CD4-positive, alpha-beta T cell treated with Interferon alpha-2 for 1 hour (primary cell): ENCODE results near the gene MEGF11.

Experiments
- DNase-seq, 2 donors: peaks; one replicate each; pipeline ENCODE4 v3.0.0-alpha.2; 2020 to 2022

MEGF11 gene

GRCh38 chr15:66212563-66212921, 41.0 kb downstream of the MEGF11 start:
- DNase-seq: no peak

GRCh38 chr15:66211670-66212562, 41.6 kb downstream of the MEGF11 start:
- DNase-seq: no peak

GRCh38 chr15:66210684-66211083, 42.9 kb downstream of the MEGF11 start:
- no peak for DNase-seq

GRCh38 chr15:66198757-66199156, 54.8 kb downstream of the MEGF11 start:
- no peak for DNase-seq

- DNase-seq: no peak
Observed at GRCh38 chr15:66196602-66197001, 56.9 kb downstream of the MEGF11 start.

GRCh38 chr15:66195621-66196230, 57.8 kb downstream of the MEGF11 start:
- DNase-seq: no peak

- DNase-seq: no peak
Observed at GRCh38 chr15:66193066-66193465, 60.5 kb downstream of the MEGF11 start.

GRCh38 chr15:66190746-66191145, 62.8 kb downstream of the MEGF11 start:
- DNase-seq: no peak

- no peak for DNase-seq
Observed at GRCh38 chr15:66189291-66189690, 64.3 kb downstream of the MEGF11 start.

GRCh38 chr15:66188464-66188863, 65.1 kb downstream of the MEGF11 start:
- DNase-seq: no peak

GRCh38 chr15:66187271-66187670, 66.3 kb downstream of the MEGF11 start:
- DNase-seq: no peak

- DNase-seq: no peak
Observed at GRCh38 chr15:66186049-66186825, 67.3 kb downstream of the MEGF11 start.

- no peak for DNase-seq
Observed at GRCh38 chr15:66184936-66185790, 68.4 kb downstream of the MEGF11 start.

GRCh38 chr15:66184492-66184891, 69.1 kb downstream of the MEGF11 start:
- no peak for DNase-seq

- DNase-seq: no peak
Observed at GRCh38 chr15:66180531-66181097, 72.9 kb downstream of the MEGF11 start.

GRCh38 chr15:66178531-66178910, 75.0 kb downstream of the MEGF11 start:
- no peak for DNase-seq

- no peak for DNase-seq
Observed at GRCh38 chr15:66172324-66172980, 81.1 kb downstream of the MEGF11 start.

GRCh38 chr15:66171841-66172240, 81.7 kb downstream of the MEGF11 start:
- no peak for DNase-seq

GRCh38 chr15:66170716-66171115, 82.8 kb downstream of the MEGF11 start:
- DNase-seq: no peak

GRCh38 chr15:66170042-66170441, 83.5 kb downstream of the MEGF11 start:
- no peak for DNase-seq

GRCh38 chr15:66169625-66170024, 83.9 kb downstream of the MEGF11 start:
- DNase-seq: no peak

- DNase-seq: no peak
Observed at GRCh38 chr15:66169023-66169422, 84.5 kb downstream of the MEGF11 start.
